Effector memory CD8-positive, alpha-beta T cell (primary cell): ENCODE results near the gene SPDYE2.
"Not testable (repeated sequence)": the region's sequence is repeated elsewhere in the genome, so short reads cannot be mapped to it uniquely, and the experiment has no call there.

ENCODE experiments used
- ATAC-seq: fragments of 150-1000 bp; cut with Tn5 transposase; replicated peaks from 2 replicates; pipeline ENCODE4 v1.10.0; 2021; ENCODE audit warnings: mild to moderate bottlenecking, moderate library complexity
- DNase-seq, 3 experiments: peaks; one replicate each; pipeline ENCODE4 v3.0.0; 2021
- H3K27ac Mint-ChIP-seq, 2 donors: one replicate each; pipeline ENCODE4 v1.8.0; 2022; ENCODE audit warnings: mild to moderate bottlenecking in 2 of 2, mixed read lengths in 2 of 2, moderate library complexity in 2 of 2
- H3K27me3 Mint-ChIP-seq, 2 donors: one replicate each; pipeline ENCODE4 v1.8.0; 2022; ENCODE audit warnings: mixed read lengths in 2 of 2
- H3K36me3 Mint-ChIP-seq: one replicate; pipeline ENCODE4 v1.8.0; 2022; ENCODE audit warnings: mild to moderate bottlenecking, moderate library complexity, mixed read lengths; ENCODE audit not compliant: insufficient read depth
- H3K4me1 Mint-ChIP-seq, 2 donors: one replicate each; pipeline ENCODE4 v1.8.0; 2022; ENCODE audit warnings: low read depth in 2 of 2, mixed read lengths in 2 of 2
- H3K4me3 Mint-ChIP-seq, 2 donors: one replicate each; pipeline ENCODE4 v1.8.0; 2022; ENCODE audit warnings: mild to moderate bottlenecking in 2 of 2, mixed read lengths in 2 of 2, moderate library complexity in 2 of 2
- H3K9me3 Mint-ChIP-seq, 2 donors: one replicate each; pipeline ENCODE4 v1.8.0; 2022; ENCODE audit warnings: mixed read lengths in 2 of 2
- total RNA-seq, 9 experiments: gene quantifications; one replicate each; lab custom pipeline; 2026; lab: John Stamatoyannopoulos, UW

The SPDYE2 gene, protein sequence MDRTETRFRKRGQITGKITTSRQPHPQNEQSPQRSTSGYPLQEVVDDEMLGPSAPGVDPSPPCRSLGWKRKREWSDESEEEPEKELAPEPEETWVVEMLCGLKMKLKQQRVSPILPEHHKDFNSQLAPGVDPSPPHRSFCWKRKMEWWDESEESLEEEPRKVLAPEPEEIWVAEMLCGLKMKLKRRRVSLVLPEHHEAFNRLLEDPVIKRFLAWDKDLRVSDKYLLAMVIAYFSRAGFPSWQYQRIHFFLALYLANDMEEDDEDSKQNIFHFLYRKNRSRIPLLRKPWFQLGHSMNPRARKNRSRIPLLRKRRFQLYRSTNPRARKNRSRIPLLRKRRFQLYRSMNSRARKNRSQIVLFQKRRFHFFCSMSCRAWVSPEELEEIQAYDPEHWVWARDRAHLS
- 0 reads per million in 9 experiments for total RNA-seq

DNA sequence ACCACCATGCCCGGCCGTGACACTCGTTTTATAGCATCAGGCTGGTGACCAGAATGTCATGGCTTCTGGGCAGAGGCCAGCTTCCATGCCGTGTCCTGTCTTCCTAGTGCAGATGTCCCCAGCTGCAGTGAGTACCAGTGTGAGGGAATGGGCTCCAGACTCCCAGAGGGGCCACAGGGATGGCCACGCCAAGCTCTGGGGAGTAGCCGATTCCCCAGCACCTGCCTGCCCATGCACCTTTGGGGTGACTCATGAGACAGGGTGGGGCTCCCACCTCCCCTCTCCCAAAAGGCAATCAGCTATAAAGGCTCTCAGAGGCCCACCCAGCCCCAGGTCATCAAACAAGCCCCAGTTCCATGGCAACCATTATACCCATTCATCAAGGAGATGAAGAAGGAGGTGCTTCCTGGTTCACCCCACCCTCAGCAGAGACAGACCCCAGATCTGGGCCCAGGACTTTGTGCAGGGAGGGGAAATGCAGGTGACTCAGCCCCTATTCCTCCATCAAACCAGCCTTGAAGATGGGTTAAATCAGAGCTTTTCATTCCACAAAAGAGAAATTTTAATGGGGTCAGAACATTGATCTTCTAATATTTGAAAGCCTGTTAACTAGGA, at the start of gene SPDYE2:
Gene SPDYE2, plus strand, starts transcription at position 419 of the 615 bp plus-strand sequence. CDS start 2,030 bp downstream, outside the sequence.
- not testable (repeated sequence) for H3K9me3 Mint-ChIP-seq, H3K4me3 Mint-ChIP-seq, ATAC-seq, H3K27ac Mint-ChIP-seq, H3K36me3 Mint-ChIP-seq, DNase-seq, H3K27me3 Mint-ChIP-seq, H3K4me1 Mint-ChIP-seq

DNA sequence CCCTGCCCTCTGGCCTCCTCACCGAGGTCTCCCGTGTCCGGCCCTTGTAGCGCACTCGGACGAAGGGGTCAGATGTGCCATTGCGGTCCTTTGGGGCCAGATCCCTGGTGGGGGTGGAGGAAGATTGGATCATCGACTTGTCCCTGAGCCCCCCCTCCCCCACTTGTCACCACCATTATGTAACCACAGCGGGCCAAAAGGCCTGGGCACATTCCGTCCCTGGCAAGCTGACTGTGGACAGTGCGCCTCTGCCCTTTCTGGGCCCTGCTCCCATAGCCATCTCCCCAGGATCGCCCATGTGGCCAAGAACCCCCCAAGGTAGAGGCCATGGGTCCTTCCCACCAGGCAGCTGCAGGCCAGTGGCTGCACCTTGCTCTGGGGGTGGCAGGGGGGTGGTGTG, 47.9 kb upstream of the SPDYE2 start:
- not testable (repeated sequence) for H3K4me1 Mint-ChIP-seq, H3K27me3 Mint-ChIP-seq, H3K4me3 Mint-ChIP-seq, H3K9me3 Mint-ChIP-seq, H3K36me3 Mint-ChIP-seq, H3K27ac Mint-ChIP-seq, DNase-seq, ATAC-seq

DNA sequence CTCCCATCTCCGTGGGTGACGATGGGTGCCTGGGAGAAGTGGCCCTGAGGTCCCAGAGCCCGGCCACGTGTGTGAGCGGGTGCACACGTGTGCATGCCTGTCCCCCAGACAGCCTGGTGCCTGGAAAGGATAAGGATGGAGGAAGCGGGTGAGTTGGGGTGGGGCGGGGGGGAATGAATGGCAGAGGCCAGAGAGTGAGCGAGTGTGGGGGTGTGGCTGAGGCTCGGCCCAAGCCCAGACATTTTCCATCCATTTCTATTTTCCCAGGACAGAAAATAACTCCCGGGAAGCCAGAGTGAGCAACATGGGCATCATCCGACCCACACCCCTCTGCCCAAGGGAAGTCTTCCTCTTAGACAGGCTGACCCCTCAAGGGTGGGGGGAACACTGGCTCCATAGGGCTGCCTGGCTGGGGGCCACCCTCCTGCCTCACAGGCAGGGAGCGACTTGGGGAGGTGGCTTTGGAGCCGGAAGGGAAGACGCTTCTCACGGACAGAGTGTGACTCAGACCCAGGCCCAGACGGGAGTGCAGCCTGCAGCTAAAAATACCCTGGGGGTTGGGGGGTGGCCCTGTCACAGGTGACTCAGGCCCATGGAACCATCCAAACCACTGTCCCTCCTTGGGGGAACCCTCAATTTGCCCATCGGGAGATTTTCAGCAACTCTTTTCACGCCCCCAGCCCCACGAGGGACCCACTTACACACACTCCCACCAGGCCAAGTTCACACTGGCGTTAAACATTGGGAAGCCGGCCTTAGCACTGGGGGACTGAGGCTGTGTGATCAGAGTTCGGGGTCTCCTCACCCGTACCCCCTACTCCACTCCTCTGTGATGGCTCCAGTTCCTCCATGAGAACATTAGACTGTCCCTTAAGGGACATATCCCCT, 45.5 kb upstream of the SPDYE2 start:
- not testable (repeated sequence) for H3K9me3 Mint-ChIP-seq, ATAC-seq, H3K4me1 Mint-ChIP-seq, H3K36me3 Mint-ChIP-seq, DNase-seq, H3K27ac Mint-ChIP-seq, H3K4me3 Mint-ChIP-seq, H3K27me3 Mint-ChIP-seq

DNA sequence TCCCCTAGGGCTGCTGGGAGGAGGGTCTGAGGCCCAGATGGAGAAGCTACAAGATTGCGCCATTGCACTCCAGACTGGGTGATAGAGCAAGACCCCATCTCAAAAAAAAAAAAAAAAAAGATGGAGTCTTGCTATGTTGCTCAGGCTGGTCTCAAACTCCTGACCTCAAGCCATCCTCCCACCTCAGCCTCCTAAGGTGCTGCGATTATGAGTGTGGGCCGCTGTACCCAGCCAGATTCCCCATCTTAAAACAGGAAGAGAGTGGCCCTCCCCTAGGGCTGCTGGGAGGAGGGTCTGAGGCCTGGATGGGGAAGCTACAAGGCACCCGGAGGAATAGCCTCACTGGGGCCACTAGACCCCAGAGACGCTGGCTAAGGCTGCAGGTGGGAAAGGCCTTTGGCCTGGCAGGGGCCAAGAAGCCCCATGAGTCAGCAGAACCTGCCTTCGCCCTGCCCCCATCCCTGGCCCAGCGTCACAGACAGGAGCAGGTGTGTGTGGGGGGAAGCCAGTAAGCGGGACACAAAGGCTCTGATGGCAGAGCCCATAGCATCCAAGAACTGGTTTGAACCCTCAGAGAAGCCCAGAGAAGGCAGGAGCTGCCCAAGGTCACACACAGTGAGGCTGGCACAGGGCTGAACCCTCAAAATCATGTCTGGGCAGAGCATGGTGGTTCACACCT, 43.5 kb upstream of the SPDYE2 start:
- H3K4me1 Mint-ChIP-seq, H3K9me3 Mint-ChIP-seq, H3K27me3 Mint-ChIP-seq, H3K27ac Mint-ChIP-seq, DNase-seq, ATAC-seq, H3K36me3 Mint-ChIP-seq, H3K4me3 Mint-ChIP-seq: not testable (repeated sequence)

DNA sequence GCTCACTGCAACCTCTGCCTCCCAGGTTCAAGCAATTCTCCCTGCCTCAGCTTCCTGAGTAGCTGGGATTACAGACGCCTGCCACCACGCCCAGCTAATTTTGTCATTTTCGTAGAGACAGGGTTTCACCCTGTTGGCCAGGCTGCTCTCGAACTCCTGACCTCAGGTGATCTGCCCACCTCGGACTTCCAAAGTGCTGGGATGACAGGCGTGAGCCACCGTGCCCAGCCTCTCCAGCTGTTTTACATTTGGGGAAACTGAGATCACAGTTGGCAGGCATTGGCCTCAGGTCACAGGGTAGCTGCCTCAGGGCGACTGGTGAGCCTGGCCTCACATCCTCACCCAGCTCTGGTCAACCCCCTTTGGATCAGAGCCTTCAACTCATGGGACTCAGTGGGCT, 40.5 kb upstream of the SPDYE2 start:
- not testable (repeated sequence) for H3K36me3 Mint-ChIP-seq, H3K4me1 Mint-ChIP-seq, H3K9me3 Mint-ChIP-seq, H3K27me3 Mint-ChIP-seq, H3K27ac Mint-ChIP-seq, H3K4me3 Mint-ChIP-seq, ATAC-seq, DNase-seq

DNA sequence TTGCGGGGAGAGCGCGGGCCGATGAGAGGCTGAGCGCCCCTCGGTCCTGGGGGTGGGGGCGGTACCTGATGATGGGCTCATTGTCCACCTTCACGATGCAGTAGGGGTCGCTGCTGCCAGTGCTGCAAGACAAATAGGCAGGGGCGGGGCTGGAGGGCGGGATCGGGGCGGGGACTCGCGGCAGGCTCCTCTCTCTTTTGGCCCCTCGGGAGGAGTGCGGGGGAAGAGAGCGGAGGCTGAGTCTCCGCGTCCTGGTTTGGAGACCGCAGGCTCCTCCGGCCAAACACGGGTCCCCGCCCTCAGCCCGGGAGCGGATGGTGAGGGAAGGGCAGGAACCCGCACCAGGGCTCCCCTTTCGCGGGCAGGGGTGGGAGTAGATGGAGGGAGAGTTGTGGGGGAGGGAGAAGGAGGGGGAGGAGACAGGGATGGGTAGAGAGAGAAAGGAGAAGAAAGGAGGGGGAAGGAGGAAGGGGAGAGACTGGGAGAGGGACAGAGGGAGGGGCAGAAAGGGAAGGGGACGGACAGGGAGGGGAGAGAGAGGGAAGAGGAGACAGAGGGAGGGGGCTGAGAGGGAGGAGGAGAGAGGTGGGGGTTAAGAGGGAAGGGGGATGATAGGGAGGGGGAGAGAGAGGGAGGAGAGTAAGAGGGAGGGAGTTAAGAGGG, 39.0 kb upstream of the SPDYE2 start:
- H3K4me1 Mint-ChIP-seq, H3K36me3 Mint-ChIP-seq: not testable (repeated sequence)

DNA sequence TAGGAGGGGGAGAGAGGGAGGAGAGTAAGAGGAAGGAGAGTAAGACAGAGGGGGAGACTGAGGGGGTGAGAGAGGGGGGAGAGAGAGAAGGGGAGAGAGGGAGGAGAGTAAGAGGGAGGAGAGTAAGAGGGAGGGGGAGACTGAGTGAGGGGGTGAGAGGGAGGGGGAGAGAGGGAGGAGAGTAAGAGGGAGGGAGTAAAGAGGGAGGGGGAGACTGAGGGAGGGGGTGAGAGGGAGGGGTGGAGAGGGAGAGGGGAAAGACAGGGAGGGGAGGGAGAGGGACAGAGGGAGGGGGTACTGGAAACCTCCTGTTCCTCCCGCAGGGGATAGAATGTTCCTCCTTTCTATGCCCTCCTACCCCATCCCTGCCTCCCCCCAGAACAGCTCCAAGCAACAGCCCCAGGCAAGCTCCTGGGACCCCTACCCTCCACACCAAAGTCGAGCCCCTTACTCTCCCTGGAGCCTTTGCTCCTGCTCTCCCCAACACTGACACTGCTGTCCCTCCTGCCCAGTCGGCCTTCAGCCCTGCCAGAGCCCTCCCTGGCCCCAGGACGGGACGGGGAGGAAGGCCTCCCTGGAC, 38.3 kb upstream of the SPDYE2 start:
- H3K4me3 Mint-ChIP-seq = peak overlapping the region; percentile 6 to 35
- not testable (repeated sequence) for DNase-seq, H3K4me1 Mint-ChIP-seq, H3K9me3 Mint-ChIP-seq, ATAC-seq, H3K36me3 Mint-ChIP-seq, H3K27ac Mint-ChIP-seq, H3K27me3 Mint-ChIP-seq

More for the DNA sequence above, 39.0 kb upstream of the SPDYE2 start:
- H3K27ac Mint-ChIP-seq, DNase-seq, H3K9me3 Mint-ChIP-seq, H3K27me3 Mint-ChIP-seq: not testable (repeated sequence)
- ATAC-seq = peak; percentile 71
- peak overlapping the region; percentile 6 to 35 for H3K4me3 Mint-ChIP-seq

DNA sequence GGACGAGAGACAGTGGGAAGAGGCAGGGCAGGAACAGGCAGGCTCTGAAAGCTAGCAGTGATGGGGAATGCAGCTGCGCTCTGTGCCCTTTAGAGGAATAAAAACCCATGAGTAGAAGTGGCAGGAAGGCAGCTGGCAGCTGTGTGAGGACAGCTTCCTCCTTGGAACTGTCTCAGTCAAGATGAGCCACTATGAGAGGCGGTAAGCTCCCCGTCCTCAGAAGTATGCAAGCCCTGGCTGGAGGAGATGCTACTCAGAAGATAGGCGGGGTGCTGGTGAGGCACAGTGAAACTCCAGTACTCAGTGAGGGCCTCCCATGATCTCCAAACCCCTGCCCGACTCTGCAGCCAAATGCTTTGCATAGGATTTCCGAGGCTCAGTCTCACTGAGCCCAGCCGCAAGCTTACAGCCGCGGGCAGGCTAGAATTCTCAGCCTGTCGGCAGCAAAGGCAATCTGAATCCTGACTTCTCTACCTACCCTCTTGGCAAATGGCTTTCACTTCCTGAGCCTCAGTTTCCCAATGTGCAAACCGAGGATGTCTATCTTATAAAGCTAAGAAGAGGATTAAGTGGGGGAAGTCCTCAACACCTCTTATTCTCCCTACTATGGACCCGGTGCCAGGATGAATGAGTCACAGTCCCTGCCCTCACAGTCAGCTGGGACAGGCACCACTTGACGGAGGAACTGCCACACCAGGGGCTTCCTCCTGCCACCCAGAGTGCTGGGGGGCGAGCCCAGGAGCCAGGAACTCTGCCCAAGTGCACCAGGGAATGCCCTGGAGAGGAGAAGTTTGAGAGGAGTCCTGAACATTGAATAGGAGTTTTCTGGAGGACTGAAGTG, 35.9 kb upstream of the SPDYE2 start:
- DNase-seq, ATAC-seq, H3K4me3 Mint-ChIP-seq, H3K27ac Mint-ChIP-seq, H3K36me3 Mint-ChIP-seq, H3K27me3 Mint-ChIP-seq, H3K9me3 Mint-ChIP-seq, H3K4me1 Mint-ChIP-seq: not testable (repeated sequence)

DNA sequence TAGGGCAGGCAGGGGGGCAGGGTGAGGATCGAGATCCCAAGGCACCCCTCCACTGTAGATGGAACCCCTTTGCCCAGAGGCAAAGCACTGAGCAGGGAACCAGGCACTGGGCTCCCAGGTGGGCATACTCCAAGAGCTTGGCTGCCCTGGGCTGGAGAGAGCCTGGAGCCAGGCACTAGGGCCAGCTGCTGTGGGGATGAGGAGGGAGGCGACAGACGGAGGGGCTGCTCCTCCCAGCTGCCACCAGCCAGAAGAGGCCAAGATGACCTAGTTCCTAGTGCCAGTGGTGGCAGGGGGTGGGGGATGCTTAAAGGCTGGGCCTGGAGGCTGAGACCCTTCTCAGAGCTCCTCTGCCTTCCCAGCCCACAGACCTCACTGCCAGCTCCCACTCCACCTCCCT, 35.1 kb upstream of the SPDYE2 start:
- H3K27ac Mint-ChIP-seq, DNase-seq, H3K4me1 Mint-ChIP-seq, ATAC-seq, H3K27me3 Mint-ChIP-seq, H3K36me3 Mint-ChIP-seq, H3K9me3 Mint-ChIP-seq, H3K4me3 Mint-ChIP-seq: not testable (repeated sequence)

DNA sequence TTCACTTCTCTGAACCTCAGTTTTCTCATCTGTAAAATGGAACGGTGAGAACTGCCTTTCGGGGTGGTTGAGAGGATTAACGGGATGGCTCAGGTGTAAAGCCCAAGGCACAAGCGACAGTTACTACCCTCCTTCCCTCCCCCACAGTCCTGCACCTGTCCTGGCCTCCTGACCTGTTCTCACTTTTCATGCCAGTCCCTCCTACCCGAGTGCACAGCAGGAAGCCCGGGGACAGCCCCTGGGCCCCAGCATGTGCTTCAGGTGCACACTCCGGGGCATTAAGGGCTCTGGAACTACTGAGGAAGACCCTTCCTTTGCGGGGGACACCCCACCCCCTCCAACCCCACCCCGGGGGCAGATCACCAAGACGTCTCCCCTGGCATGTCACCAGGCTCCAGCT, 34.1 kb upstream of the SPDYE2 start:
- not testable (repeated sequence) for H3K27ac Mint-ChIP-seq, ATAC-seq, H3K27me3 Mint-ChIP-seq, DNase-seq, H3K4me3 Mint-ChIP-seq, H3K4me1 Mint-ChIP-seq, H3K36me3 Mint-ChIP-seq, H3K9me3 Mint-ChIP-seq

DNA sequence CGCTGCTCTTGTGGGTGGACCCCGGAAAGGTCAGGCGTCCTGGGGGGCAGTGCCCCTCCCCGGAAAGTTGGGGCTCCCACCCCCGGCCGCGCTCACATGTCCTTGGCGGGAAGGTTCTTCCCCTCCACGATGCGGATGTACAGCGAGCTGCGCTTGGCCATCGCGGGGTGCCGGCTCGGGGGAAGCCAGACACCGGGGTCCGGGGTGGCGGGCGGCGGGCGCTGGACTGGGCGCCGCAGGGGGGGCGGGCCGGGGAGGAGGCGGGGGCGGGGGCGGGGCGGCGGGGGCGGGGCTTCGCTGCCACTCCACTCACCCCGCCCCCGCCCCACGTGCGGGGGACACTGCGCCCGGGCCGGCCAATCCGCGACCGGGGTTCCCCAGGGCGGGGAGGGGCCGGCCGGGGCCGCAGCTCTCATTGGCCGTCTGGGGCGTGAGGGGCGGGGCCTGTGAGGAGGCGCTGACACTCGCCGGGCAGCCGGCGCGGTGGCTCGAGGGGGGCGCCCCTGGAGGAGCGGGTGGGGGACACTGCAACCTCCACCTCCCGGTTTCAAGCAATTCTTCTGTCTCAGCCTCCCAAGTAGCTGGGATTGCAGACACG, 33.4 kb upstream of the SPDYE2 start, which contains the start of gene RASA4B:
Gene RASA4B, minus strand, starts transcription at position 228 of the 598 bp plus-strand sequence. Its CDS starts 67 bp downstream, at position 161.
- H3K27me3 Mint-ChIP-seq, H3K9me3 Mint-ChIP-seq, DNase-seq, H3K27ac Mint-ChIP-seq, H3K4me1 Mint-ChIP-seq, H3K36me3 Mint-ChIP-seq: not testable (repeated sequence)
- H3K4me3 Mint-ChIP-seq = peak within 1 kb of the TSS; percentile 45 to 48
- peak; percentile 97 for ATAC-seq
